Stimulated activated CD8-positive, alpha-beta memory T cell treated with anti-CD3 and anti-CD28 coated beads, Interleukin-12 subunit alpha, Interleukin-12 subunit beta, amount 100 ng/mL, for 24 hours (primary cell): ENCODE measurements around the gene GDPD2.

ENCODE experiments used
- DNase-seq: peaks from one replicate; pipeline ENCODE4 v3.0.0-alpha.2; 2020; ENCODE audit errors: extremely low read depth

Gene GDPD2

DNA sequence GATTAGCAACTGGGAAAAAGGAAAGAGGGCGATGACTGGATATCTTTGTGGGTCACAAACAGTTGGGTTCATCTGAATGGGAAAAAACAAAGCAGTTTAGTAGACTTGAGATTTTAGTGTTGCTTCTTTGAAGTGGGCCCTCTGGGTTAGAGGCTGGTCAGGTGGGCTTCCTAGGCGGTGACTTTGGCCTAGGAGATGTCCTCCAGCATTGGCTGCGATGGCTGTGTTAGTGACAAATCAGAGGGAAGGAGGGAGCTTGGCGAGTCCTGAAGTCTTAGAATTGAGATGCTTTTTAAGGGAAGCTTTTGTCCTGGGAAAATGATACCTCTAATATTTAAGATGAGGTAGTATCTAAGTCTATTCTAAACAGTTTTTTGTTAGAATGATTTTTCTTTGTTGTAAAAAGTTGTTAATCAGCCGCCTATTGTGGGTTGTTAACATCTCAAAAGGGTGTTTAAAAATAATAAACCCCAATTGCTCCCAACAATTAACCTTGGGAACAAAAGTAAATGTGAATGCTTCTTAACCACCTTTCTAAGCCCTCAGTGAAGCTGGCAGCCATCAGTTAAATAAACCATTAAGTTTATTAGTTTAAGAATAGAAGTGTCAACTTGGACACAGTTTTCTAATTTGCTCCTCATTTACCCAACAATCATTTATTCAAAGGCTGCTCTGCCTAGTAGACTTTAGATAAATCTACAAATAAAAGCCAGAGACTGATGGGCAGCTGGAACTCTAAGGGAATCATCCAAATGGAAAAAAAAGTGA is 53.2 kb downstream of the GDPD2 start:
- DNase-seq: no peak

DNA sequence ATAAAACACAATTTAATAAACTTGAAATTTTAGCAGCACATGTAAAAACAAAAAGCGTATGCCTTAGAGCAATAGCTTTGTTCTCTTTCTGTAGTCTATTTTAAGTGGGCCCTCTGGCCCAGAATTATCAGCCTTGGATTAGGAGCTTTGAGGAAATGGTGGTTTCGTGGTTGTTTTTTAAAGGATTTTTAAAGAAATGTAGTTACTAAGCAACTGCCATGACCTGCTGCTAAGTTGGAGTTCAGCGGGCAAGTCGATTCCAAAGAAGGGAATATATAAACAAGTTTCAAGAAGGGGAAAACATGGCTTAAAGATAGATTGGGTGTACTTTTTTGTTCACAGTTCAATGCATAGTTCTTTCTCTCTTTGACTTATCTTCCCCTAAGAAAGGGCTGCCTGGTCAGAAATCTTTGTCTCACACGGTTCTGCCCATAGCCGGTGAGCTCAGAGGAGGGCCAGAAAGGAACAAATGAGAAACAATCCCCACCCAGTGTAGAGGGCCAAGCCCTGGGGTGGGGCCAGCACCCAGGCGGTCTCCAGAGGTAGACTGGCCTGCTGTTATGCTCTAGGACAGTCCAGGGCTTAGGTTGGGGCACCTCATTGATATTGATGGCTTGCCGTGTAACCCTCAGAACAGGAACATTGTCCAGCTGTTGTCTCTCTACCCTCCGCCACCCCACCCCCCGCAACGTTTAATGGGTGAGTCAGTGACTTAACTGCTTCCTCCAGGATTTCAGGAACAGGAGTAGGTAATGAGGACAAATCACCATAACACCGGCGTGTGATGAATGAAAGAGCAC is 54.0 kb downstream of the GDPD2 start:
- no peak for DNase-seq

DNA sequence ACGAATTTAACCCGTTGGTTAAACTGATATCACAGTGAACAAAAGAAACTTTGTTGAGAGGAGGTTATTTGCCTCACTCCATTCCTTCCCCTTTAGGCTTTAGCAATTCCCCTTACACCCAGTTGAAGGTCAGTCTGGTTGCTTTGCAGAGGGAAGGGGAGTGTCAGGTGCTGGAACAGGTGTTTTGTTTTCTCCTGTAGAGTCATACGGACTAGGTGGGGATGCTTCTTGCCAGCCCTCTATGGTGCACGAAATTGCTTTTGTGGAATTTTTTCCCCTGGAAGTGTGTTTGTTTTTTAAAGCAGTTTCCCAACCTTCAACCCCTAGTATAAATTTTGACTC is 54.6 kb downstream of the GDPD2 start:
- DNase-seq: no peak

DNA sequence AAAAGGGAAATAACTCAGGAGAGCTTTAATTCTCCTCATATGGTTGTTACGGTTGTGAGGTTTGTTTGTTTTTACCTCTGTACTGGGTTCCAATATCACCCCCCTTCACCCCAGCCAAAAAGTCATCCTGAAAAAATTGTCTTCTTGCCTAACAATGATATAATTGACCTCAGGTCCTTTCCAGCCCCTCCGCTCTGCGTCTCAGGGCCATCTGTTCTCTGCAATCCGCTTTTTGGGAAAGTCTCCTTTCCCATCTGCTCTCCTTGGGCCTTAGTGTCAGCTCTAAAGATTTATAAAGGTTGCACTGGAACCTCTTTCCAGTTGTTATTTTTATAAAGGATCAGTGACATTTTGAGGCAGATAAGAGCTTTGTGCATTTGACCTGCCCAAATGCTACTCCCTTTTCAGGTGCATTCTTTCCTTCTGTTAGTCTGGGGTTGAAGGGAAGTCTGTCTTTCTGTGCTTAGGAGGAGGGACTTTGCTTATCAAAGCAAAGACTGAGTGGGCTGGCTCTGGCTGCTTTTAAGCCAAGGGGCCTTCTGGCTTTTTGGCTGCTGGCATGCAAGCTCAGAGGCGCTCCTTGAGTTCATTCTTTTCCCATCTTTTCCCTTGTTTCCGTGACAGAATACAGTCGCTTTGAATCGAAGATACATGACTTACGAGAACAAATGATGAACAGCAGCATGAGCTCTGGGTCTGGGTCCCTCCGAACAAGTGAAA is 55.6 kb downstream of the GDPD2 start:
- DNase-seq: no peak

DNA sequence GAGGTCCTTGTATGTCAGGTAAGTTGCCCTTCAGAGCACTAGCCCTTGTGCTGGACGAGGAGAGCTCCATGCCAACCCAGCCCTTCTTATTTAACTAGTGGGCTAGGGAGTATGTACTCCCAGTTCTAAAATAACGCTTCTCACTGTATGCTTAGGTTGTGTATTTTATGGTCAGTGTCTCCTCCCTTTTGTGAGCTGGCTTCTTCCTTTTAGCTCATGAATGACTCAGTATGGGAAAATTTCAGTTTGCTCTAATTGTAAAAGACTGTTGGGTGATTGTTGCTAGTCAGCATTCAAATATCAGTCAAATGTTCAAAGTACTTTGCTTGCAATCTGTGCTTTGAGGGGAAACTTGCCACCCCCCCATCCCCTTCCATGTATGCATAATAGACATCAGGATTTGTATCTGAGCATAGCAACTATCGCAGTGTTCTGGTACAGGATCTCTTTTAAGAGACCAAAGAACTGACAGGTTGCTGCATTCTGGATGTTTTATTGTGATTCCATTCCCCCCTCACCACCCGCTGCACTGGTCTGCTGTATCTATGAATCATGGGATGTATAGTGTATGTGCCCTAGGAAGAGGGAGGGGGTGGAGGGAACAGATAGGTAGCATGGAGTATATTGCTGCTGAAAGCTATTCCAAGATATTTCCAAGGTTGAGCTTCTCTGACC is 56.3 kb downstream of the GDPD2 start:
- DNase-seq: no peak

DNA sequence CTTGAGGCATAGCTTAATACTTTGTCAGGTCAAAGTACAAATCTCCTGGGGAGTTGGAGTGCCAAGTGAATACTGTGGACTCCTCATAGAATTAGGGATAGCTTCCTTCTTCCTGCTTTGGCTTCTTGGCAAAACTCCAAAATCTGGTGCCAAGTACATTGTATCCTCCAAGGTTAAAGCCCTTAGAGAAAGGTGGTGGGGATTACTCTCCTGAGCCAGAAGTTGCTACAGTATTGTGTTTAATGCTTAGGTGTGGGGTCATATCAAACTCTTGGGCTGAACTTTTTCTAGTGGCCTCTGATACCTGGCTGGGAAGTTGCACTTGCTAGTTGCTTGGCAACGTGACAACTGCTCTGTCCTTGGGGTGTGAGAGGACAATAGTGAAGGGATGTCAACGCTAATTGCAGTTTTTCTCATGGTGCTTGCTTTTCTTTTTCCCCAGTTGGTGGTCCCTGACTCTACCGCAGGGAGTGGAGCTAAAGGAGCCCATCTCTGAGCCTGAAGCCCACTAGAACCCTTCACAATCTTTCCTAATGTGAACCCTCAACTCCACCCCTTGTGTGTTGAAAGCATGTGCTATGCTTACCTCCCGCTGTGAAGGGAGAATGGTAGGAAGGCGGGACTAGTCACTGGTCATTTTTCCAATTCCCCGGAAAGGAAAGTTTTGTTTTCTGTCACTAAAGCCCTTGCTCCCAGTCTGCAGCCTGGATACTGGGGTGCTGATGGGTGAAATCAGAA is 57.0 kb downstream of the GDPD2 start:
- no peak for DNase-seq

DNA sequence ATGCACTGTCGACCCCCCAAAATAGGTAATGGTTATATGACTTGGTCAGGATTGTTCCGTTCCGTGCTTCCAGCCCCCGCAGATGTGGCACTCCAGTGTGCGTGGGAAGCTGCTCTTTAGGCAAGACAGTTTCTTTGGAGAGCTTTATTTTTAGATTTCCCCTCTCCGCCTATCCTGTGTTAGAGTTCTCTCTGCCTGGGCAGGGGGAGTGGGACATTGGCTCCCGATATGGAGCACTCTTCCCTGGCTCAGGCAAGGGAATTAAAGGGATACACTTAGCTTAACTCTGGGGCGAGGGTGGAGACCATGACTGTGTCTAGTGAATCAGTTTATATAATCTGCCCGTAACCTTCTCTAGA is 57.5 kb downstream of the GDPD2 start:
- no peak for DNase-seq

DNA sequence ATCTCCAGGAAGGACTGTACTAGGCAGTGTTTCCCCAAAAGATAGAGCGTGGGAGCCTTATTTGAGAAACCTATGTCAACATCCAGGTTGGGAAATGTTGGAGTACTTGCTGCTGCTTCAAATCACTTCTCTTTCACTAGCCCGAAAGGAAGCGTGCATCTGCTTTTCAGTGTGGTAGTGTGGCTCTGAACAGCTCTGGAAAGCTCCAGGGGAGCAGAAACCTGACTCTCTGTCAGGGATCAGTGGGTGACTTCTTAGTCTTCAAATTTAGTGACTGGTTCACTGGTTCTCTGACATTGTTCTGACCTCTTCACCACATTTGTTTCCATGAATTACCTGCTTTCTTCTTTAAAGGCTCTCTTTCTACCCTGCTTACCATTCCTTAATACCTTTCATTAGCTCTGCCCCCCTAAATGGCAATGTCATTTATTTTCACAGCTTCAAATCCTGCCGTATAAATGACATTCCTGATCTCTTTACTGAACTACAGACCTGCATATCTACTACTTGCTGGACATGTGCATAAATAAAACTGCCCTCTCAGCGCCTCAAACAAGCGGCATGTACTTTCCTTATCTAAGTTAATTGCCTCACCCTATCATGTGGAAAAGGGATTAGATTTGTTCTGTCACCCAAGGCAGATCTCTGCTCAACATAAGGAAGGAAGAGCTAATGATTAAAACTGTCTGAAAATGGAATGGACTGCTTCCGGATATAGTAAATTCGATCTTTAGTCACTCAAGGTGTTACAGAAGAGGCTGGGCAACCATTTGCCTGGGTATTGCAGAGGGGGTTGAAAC is 58.6 kb downstream of the GDPD2 start:
- no peak for DNase-seq

DNA sequence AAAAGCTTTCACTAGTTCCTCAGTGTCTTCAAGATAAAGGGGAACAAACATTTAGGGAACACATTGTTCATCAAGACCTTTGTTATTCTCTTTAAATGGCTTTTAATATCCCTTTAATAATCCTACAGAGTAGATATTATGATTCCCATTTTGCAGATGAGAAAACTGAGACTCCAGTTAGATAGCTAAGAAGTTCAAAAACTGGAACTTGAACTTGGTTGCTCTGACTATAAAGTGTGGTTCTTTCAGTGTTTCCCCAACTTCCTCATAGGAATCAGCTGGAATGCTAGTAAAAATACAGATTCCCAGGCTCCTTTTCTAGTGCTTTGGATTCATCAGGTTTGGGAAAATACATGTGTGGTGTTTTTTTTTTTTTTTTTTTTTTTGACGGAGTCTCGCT is 59.2 kb downstream of the GDPD2 start:
- DNase-seq: no peak
